ENCODE results near the gene KIAA1217. TPM values are rescaled to one million over a fixed set of nuclear protein-coding genes. Genes with fewer than 3 reads are reported as not detected.

The KIAA1217 gene, protein sequence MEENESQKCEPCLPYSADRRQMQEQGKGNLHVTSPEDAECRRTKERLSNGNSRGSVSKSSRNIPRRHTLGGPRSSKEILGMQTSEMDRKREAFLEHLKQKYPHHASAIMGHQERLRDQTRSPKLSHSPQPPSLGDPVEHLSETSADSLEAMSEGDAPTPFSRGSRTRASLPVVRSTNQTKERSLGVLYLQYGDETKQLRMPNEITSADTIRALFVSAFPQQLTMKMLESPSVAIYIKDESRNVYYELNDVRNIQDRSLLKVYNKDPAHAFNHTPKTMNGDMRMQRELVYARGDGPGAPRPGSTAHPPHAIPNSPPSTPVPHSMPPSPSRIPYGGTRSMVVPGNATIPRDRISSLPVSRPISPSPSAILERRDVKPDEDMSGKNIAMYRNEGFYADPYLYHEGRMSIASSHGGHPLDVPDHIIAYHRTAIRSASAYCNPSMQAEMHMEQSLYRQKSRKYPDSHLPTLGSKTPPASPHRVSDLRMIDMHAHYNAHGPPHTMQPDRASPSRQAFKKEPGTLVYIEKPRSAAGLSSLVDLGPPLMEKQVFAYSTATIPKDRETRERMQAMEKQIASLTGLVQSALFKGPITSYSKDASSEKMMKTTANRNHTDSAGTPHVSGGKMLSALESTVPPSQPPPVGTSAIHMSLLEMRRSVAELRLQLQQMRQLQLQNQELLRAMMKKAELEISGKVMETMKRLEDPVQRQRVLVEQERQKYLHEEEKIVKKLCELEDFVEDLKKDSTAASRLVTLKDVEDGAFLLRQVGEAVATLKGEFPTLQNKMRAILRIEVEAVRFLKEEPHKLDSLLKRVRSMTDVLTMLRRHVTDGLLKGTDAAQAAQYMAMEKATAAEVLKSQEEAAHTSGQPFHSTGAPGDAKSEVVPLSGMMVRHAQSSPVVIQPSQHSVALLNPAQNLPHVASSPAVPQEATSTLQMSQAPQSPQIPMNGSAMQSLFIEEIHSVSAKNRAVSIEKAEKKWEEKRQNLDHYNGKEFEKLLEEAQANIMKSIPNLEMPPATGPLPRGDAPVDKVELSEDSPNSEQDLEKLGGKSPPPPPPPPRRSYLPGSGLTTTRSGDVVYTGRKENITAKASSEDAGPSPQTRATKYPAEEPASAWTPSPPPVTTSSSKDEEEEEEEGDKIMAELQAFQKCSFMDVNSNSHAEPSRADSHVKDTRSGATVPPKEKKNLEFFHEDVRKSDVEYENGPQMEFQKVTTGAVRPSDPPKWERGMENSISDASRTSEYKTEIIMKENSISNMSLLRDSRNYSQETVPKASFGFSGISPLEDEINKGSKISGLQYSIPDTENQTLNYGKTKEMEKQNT (N-terminal part only)
- total RNA-seq: 0.26 and 1.4 TPM in 2 replicates

DNA sequence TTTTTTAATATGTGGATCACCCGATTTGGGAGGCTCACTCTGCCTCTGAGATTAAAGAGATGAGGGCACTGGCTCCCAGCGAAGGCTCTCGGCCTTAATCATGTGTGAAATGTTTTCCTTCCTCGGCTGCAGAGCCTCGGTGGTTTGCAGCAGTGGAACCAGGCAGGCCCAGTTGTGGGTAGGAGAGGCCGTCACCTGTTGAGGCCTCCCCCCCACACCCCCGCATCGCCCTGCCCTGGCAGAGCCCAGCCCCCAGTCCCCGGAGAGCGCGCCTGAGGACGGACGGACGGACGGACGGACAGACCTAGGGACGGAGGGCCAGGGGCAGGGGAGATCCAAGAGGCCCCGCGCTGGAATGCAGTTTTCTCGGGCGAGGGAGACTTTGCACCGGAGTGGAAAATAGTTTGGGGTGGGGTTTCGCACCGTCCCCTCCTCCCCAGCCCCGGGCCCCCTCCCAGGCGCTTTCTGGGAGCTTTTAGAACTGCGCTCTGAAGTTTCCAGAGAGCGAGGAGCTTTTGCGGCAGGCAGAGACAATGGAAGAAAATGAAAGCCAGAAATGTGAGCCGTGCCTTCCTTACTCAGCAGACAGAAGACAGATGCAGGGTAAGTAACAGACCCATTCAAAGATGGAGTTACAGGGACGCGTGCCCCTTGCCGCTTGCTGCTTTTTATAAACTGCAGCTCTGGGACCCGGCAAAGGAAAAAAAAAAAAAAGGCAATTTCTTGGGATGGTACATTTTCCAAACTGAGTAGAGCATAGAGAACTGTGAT is at the start of gene KIAA1217:
Gene KIAA1217, plus strand, starts transcription at position 478 of the 771 bp plus-strand sequence. Its CDS starts 56 bp downstream, at position 534.

Data from bronchial smooth muscle cell (primary cell).